Astrocyte of the cerebellum (primary cell): ENCODE data around the gene SPON1.

Source experiments
- DNase-seq: peaks from one replicate; pipeline ENCODE4 v3.0.0-alpha.2; 2011; ENCODE audit warnings: low read depth
- H3K4me3 ChIP-seq: 2 replicates; pipeline ENCODE4 v1.5.1; 2011; ENCODE audit warnings: mild to moderate bottlenecking, low read depth, low read length, moderate library complexity
- CTCF ChIP-seq: IDR thresholded peaks from 2 replicates; pipeline ENCODE4 v1.5.1; 2012; ENCODE audit warnings: low read length, low read depth, moderate library complexity, mild to moderate bottlenecking; ENCODE audit errors: missing control alignments
- in situ Hi-C: cut with HindIII; loops from 2 replicates; pipeline ENCODE4 v1.10.0; 2017; ENCODE audit warnings: low sequenced_read_pairs

SPON1 gene

GRCh38 chr11:13952668-13953067 is 9.9 kb upstream of the SPON1 start:
- TF ChIP-seq CTCF, result no peak
- in situ Hi-C loops, result loop anchor here (10.0 kb wide), 1 partner anchor 272 kb away; no protein-coding TSS in a partner anchor
- H3K4me3 ChIP-seq, result no peak overlapping the region
- no peak for DNase-seq

GRCh38 chr11:13954591-13954990 is 7.9 kb upstream of the SPON1 start:
- DNase-seq, result no peak
- H3K4me3 ChIP-seq, result no peak overlapping the region
- no peak for TF ChIP-seq CTCF
- in situ Hi-C loops, result loop anchor here (10.0 kb wide), 1 partner anchor 270 kb away; no protein-coding TSS in a partner anchor

GRCh38 chr11:13955971-13956421 is 6.5 kb upstream of the SPON1 start:
- no peak overlapping the region for H3K4me3 ChIP-seq
- peak; percentile 63 for DNase-seq
- in situ Hi-C loops, result loop anchor here (10.0 kb wide), 1 partner anchor 269 kb away; no protein-coding TSS in a partner anchor
- peak; percentile 88 for TF ChIP-seq CTCF

- H3K4me3 ChIP-seq, result no peak overlapping the region
- DNase-seq, result no peak
- no peak for TF ChIP-seq CTCF
- in situ Hi-C loops, result loop anchor here (10.0 kb wide), 1 partner anchor 268 kb away; no protein-coding TSS in a partner anchor
Measured at GRCh38 chr11:13956988-13957387, 5.5 kb upstream of the SPON1 start.

GRCh38 chr11:13958641-13959400 is 3.7 kb upstream of the SPON1 start:
- in situ Hi-C loops, result loop anchor here (10.0 kb wide), 1 partner anchor 266 kb away; no protein-coding TSS in a partner anchor
- no peak overlapping the region for H3K4me3 ChIP-seq
- DNase-seq, result no peak
- TF ChIP-seq CTCF, result no peak

GRCh38 chr11:13962198-13962561 is 343 bp upstream of the SPON1 start:
- TF ChIP-seq CTCF, result no peak
- peak overlapping the region; percentile 29 for H3K4me3 ChIP-seq
- in situ Hi-C loops, result no loop called here
- DNase-seq, result no peak
